Nephron progenitor cell (in vitro differentiated cells): ENCODE measurements around the gene AVPR1B.

ENCODE experiments used
- DNase-seq: peaks from one replicate; pipeline ENCODE4 v3.0.0; 2021
- H3K27ac Mint-ChIP-seq: 2 replicates; pipeline ENCODE4 v1.8.0; 2021; ENCODE audit warnings: mild to moderate bottlenecking, moderate library complexity, mixed read lengths
- H3K27me3 Mint-ChIP-seq: 2 replicates; pipeline ENCODE4 v1.8.0; 2021; ENCODE audit warnings: mild to moderate bottlenecking, low read depth, mixed read lengths; ENCODE audit not compliant: poor library complexity
- H3K36me3 Mint-ChIP-seq: 2 replicates; pipeline ENCODE4 v1.8.0; 2021; ENCODE audit warnings: low read depth, mixed read lengths
- H3K4me1 Mint-ChIP-seq: 2 replicates; pipeline ENCODE4 v1.8.0; 2021; ENCODE audit warnings: mixed read lengths
- H3K4me3 Mint-ChIP-seq: 2 replicates; pipeline ENCODE4 v1.8.0; 2021; ENCODE audit warnings: mild to moderate bottlenecking, moderate library complexity, mixed read lengths
- H3K9me3 Mint-ChIP-seq: 2 replicates; pipeline ENCODE4 v1.8.0; 2021; ENCODE audit warnings: mild to moderate bottlenecking, moderate library complexity, mixed read lengths
- TF ChIP-seq, protein P1 (sequence below): fragments of 200-600 bp; sonication (generic); IDR thresholded peaks from 2 replicates; pipeline ENCODE4 v1.5.0; 2021; ENCODE audit warnings: antibody characterized with exemption

AVPR1B gene

DNA sequence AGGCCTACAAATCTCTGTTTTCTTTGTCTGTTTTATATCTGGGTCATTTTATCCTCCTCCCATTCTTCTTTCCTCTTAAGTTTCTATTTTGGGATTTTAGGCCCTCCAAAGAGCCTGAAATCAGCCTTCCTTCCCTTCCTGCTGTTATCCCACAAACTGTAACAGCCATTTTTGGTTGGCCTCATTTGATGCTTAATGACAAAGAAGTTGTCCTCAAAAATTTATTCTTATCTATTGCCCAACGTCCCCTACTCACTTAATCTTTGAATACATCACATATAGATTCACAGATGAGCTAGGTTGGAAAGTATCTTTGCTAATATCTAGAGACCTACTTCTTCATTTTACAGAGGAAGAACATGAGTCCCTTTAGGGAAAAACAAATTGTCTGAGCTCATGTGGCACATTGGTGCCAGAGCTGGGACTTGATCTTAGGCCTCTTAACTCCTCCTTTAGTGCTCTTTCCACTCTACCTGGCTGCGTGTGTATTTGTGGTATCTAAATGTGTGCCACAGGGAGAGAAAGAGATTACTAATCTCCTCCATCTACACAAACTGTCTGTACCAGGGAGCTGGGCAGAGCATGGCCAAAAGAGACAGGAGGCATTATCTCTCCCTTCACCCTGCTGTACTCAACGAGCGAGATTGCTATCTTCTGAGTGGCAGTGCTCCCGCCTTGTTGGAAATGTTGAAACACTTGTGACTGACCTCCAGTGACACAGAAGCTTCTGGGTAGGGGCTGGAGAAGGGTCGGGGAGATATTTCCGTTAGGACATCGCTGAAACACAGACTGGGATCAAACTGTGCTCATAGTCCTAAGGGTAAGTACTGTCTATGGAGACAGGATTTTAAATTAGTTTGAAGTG is 34.1 kb downstream of the AVPR1B start:
- TF ChIP-seq, protein P1, sequence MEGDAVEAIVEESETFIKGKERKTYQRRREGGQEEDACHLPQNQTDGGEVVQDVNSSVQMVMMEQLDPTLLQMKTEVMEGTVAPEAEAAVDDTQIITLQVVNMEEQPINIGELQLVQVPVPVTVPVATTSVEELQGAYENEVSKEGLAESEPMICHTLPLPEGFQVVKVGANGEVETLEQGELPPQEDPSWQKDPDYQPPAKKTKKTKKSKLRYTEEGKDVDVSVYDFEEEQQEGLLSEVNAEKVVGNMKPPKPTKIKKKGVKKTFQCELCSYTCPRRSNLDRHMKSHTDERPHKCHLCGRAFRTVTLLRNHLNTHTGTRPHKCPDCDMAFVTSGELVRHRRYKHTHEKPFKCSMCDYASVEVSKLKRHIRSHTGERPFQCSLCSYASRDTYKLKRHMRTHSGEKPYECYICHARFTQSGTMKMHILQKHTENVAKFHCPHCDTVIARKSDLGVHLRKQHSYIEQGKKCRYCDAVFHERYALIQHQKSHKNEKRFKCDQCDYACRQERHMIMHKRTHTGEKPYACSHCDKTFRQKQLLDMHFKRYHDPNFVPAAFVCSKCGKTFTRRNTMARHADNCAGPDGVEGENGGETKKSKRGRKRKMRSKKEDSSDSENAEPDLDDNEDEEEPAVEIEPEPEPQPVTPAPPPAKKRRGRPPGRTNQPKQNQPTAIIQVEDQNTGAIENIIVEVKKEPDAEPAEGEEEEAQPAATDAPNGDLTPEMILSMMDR: no peak
- peaks cover 29% of the 10 kb centered on the region for H3K27me3 Mint-ChIP-seq
- no peak for DNase-seq
- H3K27ac Mint-ChIP-seq: no peak overlapping the region
- no peak overlapping the region for H3K4me3 Mint-ChIP-seq
- no peaks in the 10 kb centered on the region for H3K4me1 Mint-ChIP-seq
- no peaks in the 10 kb centered on the region for H3K9me3 Mint-ChIP-seq
- no peaks in the 10 kb centered on the region for H3K36me3 Mint-ChIP-seq

- no peaks in the 10 kb centered on the region for H3K36me3 Mint-ChIP-seq
- no peak for DNase-seq
- TF ChIP-seq, protein P1: no peak
- H3K4me1 Mint-ChIP-seq: no peaks in the 10 kb centered on the region
- H3K4me3 Mint-ChIP-seq: no peak overlapping the region
- H3K27ac Mint-ChIP-seq: no peak overlapping the region
- no peaks in the 10 kb centered on the region for H3K9me3 Mint-ChIP-seq
- H3K27me3 Mint-ChIP-seq: peaks cover 29% of the 10 kb centered on the region
Observed at GRCh38 chr1:206081856-206082255, 35.3 kb downstream of the AVPR1B start.

DNA sequence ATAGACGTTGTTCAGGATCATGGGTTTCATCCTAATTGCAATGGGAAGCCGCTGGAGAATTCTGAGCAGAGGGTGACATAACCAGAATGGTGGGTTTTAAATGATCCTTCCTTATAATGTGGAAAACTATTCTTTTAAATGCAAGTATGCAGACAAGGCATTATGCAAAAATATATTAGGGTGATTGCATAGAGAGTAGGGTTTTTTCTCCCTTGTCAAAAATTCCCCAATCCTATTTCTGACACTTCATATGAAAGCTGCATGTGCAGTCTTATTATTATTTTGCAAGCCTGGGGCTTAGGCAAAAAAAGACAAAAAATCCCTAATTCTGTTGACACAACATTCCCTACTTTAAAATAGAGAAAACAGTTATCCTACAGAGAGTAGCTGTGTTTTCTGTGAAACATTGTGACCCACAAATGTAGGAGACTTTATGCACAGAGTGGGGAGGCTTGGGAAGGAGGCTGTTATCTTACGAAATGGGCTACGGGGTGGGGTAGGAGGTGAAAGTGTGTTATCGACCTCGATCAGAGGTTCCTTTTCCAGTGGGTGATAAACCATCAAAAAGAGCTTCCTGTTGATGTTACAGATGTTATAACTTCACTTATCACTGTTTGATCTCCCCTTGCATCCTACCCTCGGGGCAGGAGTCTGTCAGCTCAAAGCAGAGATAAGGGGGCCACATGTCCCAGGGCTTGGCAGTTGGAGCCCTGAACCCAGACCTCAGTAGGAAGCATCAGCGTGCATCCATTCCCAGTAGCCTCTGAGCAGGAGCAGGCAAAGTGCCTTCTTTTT is 37.0 kb downstream of the AVPR1B start:
- Mint-ChIP-seq H3K9me3 (no peaks in the 10 kb centered on the region), H3K27me3 (peaks cover 22% of the 10 kb centered on the region)
- no peak for DNase-seq

DNA sequence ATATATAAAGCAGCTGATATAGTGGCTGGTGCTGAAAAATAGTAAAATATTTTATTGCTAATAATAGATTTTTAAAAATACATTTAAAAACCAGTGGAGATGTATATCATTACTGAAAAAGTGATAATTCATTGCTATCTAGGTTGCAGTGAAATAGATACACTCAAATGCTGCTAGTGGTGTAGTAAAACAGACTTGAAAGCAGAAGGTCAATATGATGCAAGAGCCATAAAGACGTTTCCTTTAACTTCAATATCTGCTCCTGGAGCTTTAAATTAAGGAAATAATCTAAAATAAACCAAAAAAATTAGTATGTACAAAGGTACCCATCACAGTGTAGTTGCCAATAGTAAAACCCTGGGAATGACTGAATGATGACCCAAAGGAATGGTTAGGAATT is 38.1 kb downstream of the AVPR1B start:
- no peak for DNase-seq
- Mint-ChIP-seq H3K4me1 (no peaks in the 10 kb centered on the region), H3K27me3 (peaks cover 14% of the 10 kb centered on the region), H3K9me3 (no peaks in the 10 kb centered on the region), H3K27ac (no peak overlapping the region), H3K36me3 (no peaks in the 10 kb centered on the region), H3K4me3 (no peak overlapping the region)
- TF ChIP-seq, protein P1: no peak

More for the DNA sequence above, 37.0 kb downstream of the AVPR1B start:
- Mint-ChIP-seq H3K4me3 (no peak overlapping the region), H3K27ac (no peak overlapping the region), H3K36me3 (no peaks in the 10 kb centered on the region), H3K4me1 (no peaks in the 10 kb centered on the region)
- TF ChIP-seq, protein P1: no peak

DNA sequence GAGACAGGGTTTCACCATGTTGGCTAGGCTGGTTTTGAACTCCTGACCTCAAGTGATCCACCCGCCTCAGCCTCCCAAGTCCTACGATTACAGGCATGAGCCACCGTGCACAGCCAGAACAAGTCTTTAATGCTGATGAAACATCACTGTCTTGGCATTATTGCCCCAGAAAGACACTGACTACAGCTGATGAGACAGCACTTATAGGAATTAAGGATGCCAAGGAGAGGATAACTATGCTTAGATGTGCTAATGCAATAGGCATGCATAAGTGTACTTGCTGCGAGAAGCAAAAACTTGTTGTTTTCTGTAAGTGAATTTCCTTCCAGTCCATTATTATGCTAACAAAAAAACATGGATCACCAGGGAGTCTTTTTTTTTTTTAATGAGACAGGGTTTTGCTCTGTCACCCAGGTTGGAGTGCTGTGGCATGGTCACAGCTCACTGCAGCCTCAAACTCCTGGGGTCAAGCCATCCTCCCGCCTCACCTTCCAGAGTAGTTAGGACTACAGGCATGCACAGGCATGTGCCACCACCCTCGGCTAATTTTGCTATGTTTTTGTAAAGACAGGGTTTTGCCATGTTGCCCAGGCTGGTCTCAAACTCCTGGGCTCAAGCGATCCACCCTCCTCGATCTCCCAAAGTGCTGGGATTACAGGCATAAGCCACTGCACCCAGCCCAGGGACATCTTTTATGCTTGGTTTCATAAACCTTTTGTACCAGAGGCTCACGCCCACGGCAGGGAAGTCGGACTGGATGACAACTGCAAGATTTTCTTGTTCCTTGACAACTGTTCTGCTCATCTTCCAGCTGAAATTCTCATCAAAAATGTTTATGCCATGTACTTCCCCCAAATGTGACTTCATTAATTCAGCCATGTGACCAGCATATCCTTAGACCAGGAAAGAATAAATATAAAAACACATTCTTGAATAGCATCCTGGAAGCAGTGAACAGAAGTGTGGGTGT is 41.1 kb downstream of the AVPR1B start:
- TF ChIP-seq, protein P1: no peak
- Mint-ChIP-seq H3K9me3 (no peaks in the 10 kb centered on the region), H3K27ac (no peak overlapping the region), H3K27me3 (peaks cover 7% of the 10 kb centered on the region), H3K36me3 (no peaks in the 10 kb centered on the region), H3K4me1 (no peaks in the 10 kb centered on the region), H3K4me3 (no peak overlapping the region)
- DNase-seq: no peak
